Hepatocyte (in vitro differentiated cells): ENCODE measurements around the gene INTS6. TPM values are rescaled to one million over a fixed set of nuclear protein-coding genes. Genes with fewer than 3 reads are reported as not detected.

Source experiments
- DNase-seq: peaks from one replicate; pipeline ENCODE4 v3.0.0-alpha.2; 2016; ENCODE audit warnings: low spot score
- H2AFZ ChIP-seq: fragments of 200-600 bp; sonication (generic); 2 replicates; pipeline ENCODE4 v1.6.0; 2016; ENCODE audit warnings: antibody characterized with exemption, mild to moderate bottlenecking
- H3K27ac ChIP-seq: fragments of 200-600 bp; sonication (generic); 2 replicates; pipeline ENCODE4 v1.5.1; 2016; ENCODE audit warnings: mild to moderate bottlenecking
- H3K27me3 ChIP-seq: fragments of 200-600 bp; sonication (generic); 2 replicates; pipeline ENCODE4 v1.6.1; 2016
- H3K36me3 ChIP-seq: fragments of 200-600 bp; sonication (generic); replicated peaks from 2 replicates; pipeline ENCODE4 v1.5.1; 2016; ENCODE audit warnings: low read depth; ENCODE audit not compliant: insufficient read depth
- H3K4me1 ChIP-seq: fragments of 200-600 bp; sonication (generic); 2 replicates; pipeline ENCODE4 v1.5.1; 2016; ENCODE audit warnings: mild to moderate bottlenecking, moderate library complexity; ENCODE audit not compliant: insufficient read depth
- H3K4me2 ChIP-seq: fragments of 200-600 bp; sonication (generic); 2 replicates; pipeline ENCODE4 v1.6.0; 2016
- H3K4me3 ChIP-seq: fragments of 200-600 bp; sonication (generic); 2 replicates; pipeline ENCODE4 v1.5.1; 2016; ENCODE audit warnings: mild to moderate bottlenecking
- H3K79me2 ChIP-seq: fragments of 200-600 bp; sonication (generic); 2 replicates; pipeline ENCODE4 v1.6.0; 2017; ENCODE audit warnings: mild to moderate bottlenecking
- H3K9me2 ChIP-seq: fragments of 200-600 bp; sonication (generic); replicated peaks from 2 replicates; pipeline ENCODE4 v1.6.0; 2017; ENCODE audit warnings: mild to moderate bottlenecking; ENCODE audit not compliant: insufficient read depth
- H3K9me3 ChIP-seq: fragments of 200-600 bp; sonication (generic); 2 replicates; pipeline ENCODE4 v1.5.1; 2016; ENCODE audit warnings: low read depth, mild to moderate bottlenecking
- H4K20me1 ChIP-seq: fragments of 200-600 bp; sonication (generic); 2 replicates; pipeline ENCODE4 v1.6.0; 2016; ENCODE audit warnings: mild to moderate bottlenecking; ENCODE audit not compliant: insufficient read depth, poor library complexity, severe bottlenecking
- EZH2 ChIP-seq: fragments of 200-600 bp; sonication (generic); IDR thresholded peaks from 2 replicates; pipeline ENCODE4 v1.6.1; 2016; ENCODE audit warnings: antibody characterized with exemption, mild to moderate bottlenecking, borderline replicate concordance
- EZH2phosphoT487 ChIP-seq: fragments of 200-600 bp; sonication (generic); IDR thresholded peaks from one replicate; pipeline ENCODE4 v1.6.1; 2018; ENCODE audit warnings: antibody characterized with exemption, mild to moderate bottlenecking, low read depth, moderate library complexity; ENCODE audit not compliant: unreplicated experiment, severe bottlenecking
- WGBS: methylation state at CpG from one replicate; pipeline ENCODE4 v1.1.6; 2016; ENCODE audit warnings: low lambda C conversion rate; ENCODE audit errors: missing lambda C conversion rate; 5-methylcytosine and 5-hydroxymethylcytosine counted together
- polyA plus RNA-seq: library from polyadenylated mRNA; unstranded; fragments of >200 nt; fragmentation: Nextera tagmentation; extraction: Ambion mirVana; gene quantifications from 2 replicates; pipeline ENCODE4 v1.2.1, GENCODE V29; 2016
- total RNA-seq: library from RNA; depleted of rRNA; stranded (reverse); fragments of >200 nt; gene quantifications from 2 replicates; pipeline ENCODE4 v1.2.3, GENCODE V29; 2014
- TF ChIP-seq, protein P1 (sequence below): fragments of 200-600 bp; sonication (generic); IDR thresholded peaks from 2 replicates; pipeline ENCODE4 v1.5.1; 2016; ENCODE audit warnings: antibody characterized with exemption, mild to moderate bottlenecking; ENCODE audit not compliant: poor library complexity

INTS6 gene
- total and polyA plus RNA-seq, 2 experiments from 2014 or later = 28.5 to 51.2 TPM

DNA sequence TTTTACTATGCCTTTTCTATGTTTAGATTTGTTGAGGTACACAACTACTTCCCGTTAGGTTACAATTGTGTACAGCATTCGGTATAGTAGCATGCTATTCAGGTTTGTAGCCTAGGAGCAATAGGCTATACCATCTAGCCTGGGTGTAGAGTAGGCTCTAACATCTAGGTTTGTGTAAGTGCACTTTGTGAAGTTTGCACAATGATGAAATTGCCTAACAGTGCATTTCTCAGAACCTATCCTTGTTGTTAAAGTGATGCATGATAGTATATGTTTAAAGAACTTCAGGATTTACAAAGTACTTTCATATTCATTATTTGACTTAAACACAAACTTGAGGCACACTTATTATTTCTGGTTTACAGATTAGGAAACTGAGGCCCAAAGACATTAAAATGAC lies 124.9 kb downstream of the INTS6 start:
- no peak overlapping the region for H3K27ac ChIP-seq
- DNase-seq = no peak
- no peaks in the 10 kb centered on the region for H3K36me3 ChIP-seq
- no peaks in the 10 kb centered on the region for H3K9me2 ChIP-seq
- no peaks in the 10 kb centered on the region for H3K4me1 ChIP-seq
- no peaks in the 10 kb centered on the region for H4K20me1 ChIP-seq
- H3K9me3 ChIP-seq = no peaks in the 10 kb centered on the region
- no peak overlapping the region for H2AFZ ChIP-seq
- 92% methylated on average over 2 of the region's 2 CpGs for WGBS
- no peaks in the 10 kb centered on the region for H3K27me3 ChIP-seq
- H3K4me3 ChIP-seq = no peak overlapping the region
- H3K4me2 ChIP-seq = no peak overlapping the region
- H3K79me2 ChIP-seq = no peaks in the 10 kb centered on the region
- TF ChIP-seq EZH2phosphoT487 = no peak

DNA sequence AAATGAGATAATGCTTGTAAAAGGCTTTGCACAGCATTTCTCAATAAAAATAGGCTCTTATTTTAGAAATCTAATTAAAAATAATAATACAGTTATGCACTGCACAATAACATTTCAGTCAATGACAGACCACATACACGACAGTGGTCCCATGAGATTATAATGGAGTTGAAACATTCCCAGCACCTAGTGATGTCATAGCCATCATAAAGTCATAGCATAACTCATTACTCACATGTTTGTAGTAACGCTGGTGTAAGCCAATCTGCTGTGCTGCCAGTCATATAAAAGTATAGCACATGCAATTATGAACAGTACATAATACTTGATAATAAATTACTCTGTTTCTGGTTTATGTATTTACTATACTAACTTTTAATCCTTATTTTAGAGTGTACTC lies 126.1 kb downstream of the INTS6 start:
- Histone ChIP-seq H3K4me1 (no peaks in the 10 kb centered on the region), H3K27me3 (no peaks in the 10 kb centered on the region), H3K4me2 (no peak overlapping the region), H3K9me3 (no peaks in the 10 kb centered on the region), H3K79me2 (no peaks in the 10 kb centered on the region), H3K27ac (no peak overlapping the region), H4K20me1 (no peaks in the 10 kb centered on the region), H3K4me3 (no peak overlapping the region), H2AFZ (no peak overlapping the region), H3K36me3 (no peaks in the 10 kb centered on the region), H3K9me2 (no peaks in the 10 kb centered on the region)
- no peak for DNase-seq
- TF ChIP-seq EZH2 (no peak), EZH2phosphoT487 (no peak)
- TF ChIP-seq, protein P1, sequence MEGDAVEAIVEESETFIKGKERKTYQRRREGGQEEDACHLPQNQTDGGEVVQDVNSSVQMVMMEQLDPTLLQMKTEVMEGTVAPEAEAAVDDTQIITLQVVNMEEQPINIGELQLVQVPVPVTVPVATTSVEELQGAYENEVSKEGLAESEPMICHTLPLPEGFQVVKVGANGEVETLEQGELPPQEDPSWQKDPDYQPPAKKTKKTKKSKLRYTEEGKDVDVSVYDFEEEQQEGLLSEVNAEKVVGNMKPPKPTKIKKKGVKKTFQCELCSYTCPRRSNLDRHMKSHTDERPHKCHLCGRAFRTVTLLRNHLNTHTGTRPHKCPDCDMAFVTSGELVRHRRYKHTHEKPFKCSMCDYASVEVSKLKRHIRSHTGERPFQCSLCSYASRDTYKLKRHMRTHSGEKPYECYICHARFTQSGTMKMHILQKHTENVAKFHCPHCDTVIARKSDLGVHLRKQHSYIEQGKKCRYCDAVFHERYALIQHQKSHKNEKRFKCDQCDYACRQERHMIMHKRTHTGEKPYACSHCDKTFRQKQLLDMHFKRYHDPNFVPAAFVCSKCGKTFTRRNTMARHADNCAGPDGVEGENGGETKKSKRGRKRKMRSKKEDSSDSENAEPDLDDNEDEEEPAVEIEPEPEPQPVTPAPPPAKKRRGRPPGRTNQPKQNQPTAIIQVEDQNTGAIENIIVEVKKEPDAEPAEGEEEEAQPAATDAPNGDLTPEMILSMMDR = no peak
- WGBS = 93% methylated on average over 2 of the region's 2 CpGs

DNA sequence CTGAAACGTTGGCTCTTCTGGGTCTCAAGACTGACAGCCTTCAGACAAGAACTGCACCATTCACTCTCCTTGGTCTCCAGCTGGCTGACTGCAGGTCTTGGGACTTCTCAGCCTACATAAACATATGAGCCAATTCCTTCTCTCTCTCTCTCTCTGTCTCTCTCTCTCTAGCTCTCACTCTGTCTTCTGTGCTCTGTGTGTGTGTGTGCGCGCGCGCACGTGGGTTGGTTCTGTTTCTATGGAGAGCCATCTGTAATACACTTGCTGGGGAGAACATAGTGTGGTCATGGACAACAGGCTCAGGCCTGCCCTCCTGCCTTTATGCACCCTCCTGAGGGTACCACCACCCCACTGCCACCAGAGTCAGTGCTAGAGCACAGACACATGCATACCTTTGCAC lies 127.0 kb downstream of the INTS6 start:
- Histone ChIP-seq H3K27ac (no peak overlapping the region), H3K4me3 (no peak overlapping the region), H3K4me2 (no peak overlapping the region), H3K27me3 (no peaks in the 10 kb centered on the region), H3K9me2 (no peaks in the 10 kb centered on the region), H3K36me3 (no peaks in the 10 kb centered on the region), H3K9me3 (no peaks in the 10 kb centered on the region), H3K4me1 (no peaks in the 10 kb centered on the region), H3K79me2 (no peaks in the 10 kb centered on the region), H4K20me1 (no peaks in the 10 kb centered on the region), H2AFZ (no peak overlapping the region)
- TF ChIP-seq EZH2 = no peak
- TF ChIP-seq, protein P1 = no peak
- TF ChIP-seq EZH2phosphoT487 = no peak
- no peak for DNase-seq
- WGBS = 90% methylated on average over 6 of the region's 6 CpGs

DNA sequence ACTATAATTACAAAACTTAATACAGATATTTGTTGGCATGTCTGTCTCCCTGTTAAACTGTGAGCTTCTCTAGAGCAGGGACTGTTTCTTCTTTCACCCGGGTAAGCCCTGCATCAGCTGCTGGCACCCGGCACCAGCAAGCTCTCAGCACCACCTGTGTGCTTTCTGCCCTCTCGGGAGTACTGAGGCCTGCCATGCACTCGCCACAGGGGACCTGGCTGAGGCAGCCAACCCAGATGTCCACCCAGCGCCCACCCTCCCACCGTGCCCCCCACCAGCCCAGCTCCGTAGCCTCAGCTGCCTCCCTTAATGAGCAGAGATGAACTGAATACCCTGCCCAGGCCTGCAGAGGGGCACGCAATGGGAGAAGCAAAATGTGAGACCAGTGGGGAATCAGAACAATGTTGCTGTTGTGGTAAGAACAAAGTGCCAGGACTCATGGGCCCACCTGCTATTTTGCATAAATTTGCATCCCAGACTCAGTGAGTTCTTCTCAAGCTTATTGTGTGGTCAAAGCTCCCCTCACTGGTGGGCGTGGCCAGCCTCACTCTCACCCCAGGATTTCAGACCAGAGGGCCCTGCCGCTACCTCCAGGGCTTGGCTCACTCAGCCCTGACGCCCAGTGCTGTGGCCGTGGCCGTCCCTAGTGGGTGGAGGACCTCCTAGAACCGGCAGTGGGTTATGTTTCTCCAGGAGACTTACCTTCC lies 128.0 kb downstream of the INTS6 start:
- Histone ChIP-seq H3K79me2 (no peaks in the 10 kb centered on the region), H3K4me3 (no peak overlapping the region), H3K4me1 (no peaks in the 10 kb centered on the region), H3K9me3 (no peaks in the 10 kb centered on the region), H2AFZ (no peak overlapping the region), H3K27me3 (no peaks in the 10 kb centered on the region), H3K27ac (no peak overlapping the region), H3K4me2 (no peak overlapping the region), H3K36me3 (no peaks in the 10 kb centered on the region), H3K9me2 (no peaks in the 10 kb centered on the region), H4K20me1 (no peaks in the 10 kb centered on the region)
- no peak for DNase-seq
- 84% methylated on average over 14 of the region's 14 CpGs for WGBS
- TF ChIP-seq EZH2 (no peak), EZH2phosphoT487 (no peak)
- TF ChIP-seq, protein P1 = no peak
